ENCODE results near the gene FDX2. TPM values are rescaled to one million over a fixed set of nuclear protein-coding genes. Genes with fewer than 3 reads are reported as not detected.

FDX2 gene
- total and polyA plus RNA-seq, 2 donors (not counting 3 experiments of a cell fraction or from before 2014, with no cell fraction given): 20.5 to 59.8 TPM

DNA sequence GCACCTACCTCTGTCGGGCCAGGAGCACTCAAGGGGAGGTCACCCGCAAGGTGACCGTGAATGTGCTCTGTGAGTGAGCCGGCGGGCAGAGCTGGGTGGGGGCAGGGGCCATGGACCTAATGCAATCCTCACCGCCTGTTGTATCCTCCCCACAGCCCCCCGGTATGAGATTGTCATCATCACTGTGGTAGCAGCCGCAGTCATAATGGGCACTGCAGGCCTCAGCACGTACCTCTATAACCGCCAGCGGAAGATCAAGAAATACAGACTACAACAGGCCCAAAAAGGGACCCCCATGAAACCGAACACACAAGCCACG is 30.9 kb downstream of the FDX2 start:
- no peak overlapping the region for H3K9ac ChIP-seq (replicated peaks; ENCODE audit: extremely low read depth, insufficient read depth, low read length)
- no peaks in the 10 kb centered on the region for H3K9me1 ChIP-seq (replicated peaks; ENCODE audit: control insufficient read depth, extremely low read depth, insufficient read depth, low read length)
- no peak overlapping the region for H3K4me2 ChIP-seq (ENCODE audit: insufficient read depth, low read length)
- H3K79me2 ChIP-seq (ENCODE audit: control insufficient read depth, insufficient read depth, low read length): no peaks in the 10 kb centered on the region
- dilution Hi-C loops (cut with MboI; ENCODE audit: extremely low pct_ligation_motif_present, low sequenced_read_pairs) (no loop called here), intact Hi-C loops (cut with micrococcal nuclease) (no loop called here)
- BruUV-seq (replicated peaks): no TSS peak
- CTCF ChIA-PET: interaction anchor here (1.5 to 4.1 kb wide), 3 partner anchors 13 to 104 kb away, joined by 4 to 14 read pairs (median 8); partner anchors contain the start of gene ICAM1
- H4K20me1 ChIP-seq (replicated peaks; ENCODE audit: control insufficient read depth, extremely low read depth, insufficient read depth, low read length): no peaks in the 10 kb centered on the region
- DNase-seq (ENCODE audit: low read depth, low spot score): no peak
- POLR2A ChIA-PET: no interaction called here
- H3K4me1 ChIP-seq (ENCODE audit: control insufficient read depth, extremely low read depth, insufficient read depth, low read length): peaks cover 14% of the 10 kb centered on the region
- no peak overlapping the region for H3K27ac ChIP-seq (ENCODE audit: insufficient read depth, low read depth, low read length)
- no peak overlapping the region for H2AFZ ChIP-seq (ENCODE audit: low read depth, low read length)
- peaks cover 0 to 4% of the 10 kb centered on the region in 2 experiments for H3K36me3 ChIP-seq (ENCODE audit: control insufficient read depth in 2 of 2, extremely low read depth in 1 of 2, insufficient read depth in 2 of 2, low read length in 2 of 2)
- TF ChIP-seq GATA2 (IDR thresholded peaks at IDR 0.05; ENCODE audit: insufficient read depth, insufficient read length, low read depth, low read length) (no peak), MYC (IDR thresholded peaks at IDR 0.05; ENCODE audit: low read depth, low read length) (no peak), POLR2AphosphoS5 (IDR thresholded peaks at IDR 0.05; ENCODE audit: insufficient read depth, low read depth, low read length) (no peak)
- H3K27me3 ChIP-seq (ENCODE audit: control insufficient read depth in 2 of 2, insufficient read depth in 2 of 2, low read length in 2 of 2): peaks cover under 1 to 8% of the 10 kb centered on the region in 2 experiments
- no peak for FAIRE-seq
- H3K4me3 ChIP-seq (replicated peaks in 1 of 3; ENCODE audit: insufficient read depth in 1 of 3, low read depth in 1 of 3, low read length in 3 of 3): no peak overlapping the region
- no peaks in the 10 kb centered on the region for H3K9me3 ChIP-seq (replicated peaks; ENCODE audit: control insufficient read depth, insufficient read depth, low read length)

DNA sequence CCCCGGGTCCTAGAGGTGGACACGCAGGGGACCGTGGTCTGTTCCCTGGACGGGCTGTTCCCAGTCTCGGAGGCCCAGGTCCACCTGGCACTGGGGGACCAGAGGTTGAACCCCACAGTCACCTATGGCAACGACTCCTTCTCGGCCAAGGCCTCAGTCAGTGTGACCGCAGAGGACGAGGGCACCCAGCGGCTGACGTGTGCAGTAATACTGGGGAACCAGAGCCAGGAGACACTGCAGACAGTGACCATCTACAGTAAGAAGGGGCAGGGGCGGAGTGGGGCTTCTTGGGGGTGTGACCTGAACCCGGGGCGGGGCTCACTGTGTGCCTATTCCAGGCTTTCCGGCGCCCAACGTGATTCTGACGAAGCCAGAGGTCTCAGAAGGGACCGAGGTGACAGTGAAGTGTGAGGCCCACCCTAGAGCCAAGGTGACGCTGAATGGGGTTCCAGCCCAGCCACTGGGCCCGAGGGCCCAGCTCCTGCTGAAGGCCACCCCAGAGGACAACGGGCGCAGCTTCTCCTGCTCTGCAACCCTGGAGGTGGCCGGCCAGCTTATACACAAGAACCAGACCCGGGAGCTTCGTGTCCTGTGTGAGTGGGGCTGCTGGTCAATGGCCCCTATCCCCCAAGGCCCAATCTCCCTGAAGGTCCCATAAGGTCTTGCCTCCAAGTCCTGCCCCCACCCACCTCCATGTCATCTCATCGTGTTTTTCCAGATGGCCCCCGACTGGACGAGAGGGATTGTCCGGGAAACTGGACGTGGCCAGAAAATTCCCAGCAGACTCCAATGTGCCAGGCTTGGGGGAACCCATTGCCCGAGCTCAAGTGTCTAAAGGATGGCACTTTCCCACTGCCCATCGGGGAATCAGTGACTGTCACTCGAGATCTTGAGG is 31.5 kb downstream of the FDX2 start:
- intact Hi-C loops (cut with micrococcal nuclease) (no loop called here), dilution Hi-C loops (cut with MboI; ENCODE audit: extremely low pct_ligation_motif_present, low sequenced_read_pairs) (no loop called here)
- H3K9me1 ChIP-seq (replicated peaks; ENCODE audit: control insufficient read depth, extremely low read depth, insufficient read depth, low read length): no peaks in the 10 kb centered on the region
- no peak overlapping the region for H3K9ac ChIP-seq (replicated peaks; ENCODE audit: extremely low read depth, insufficient read depth, low read length)
- H3K4me2 ChIP-seq (ENCODE audit: insufficient read depth, low read length): no peak overlapping the region
- peaks cover 0 to 4% of the 10 kb centered on the region in 2 experiments for H3K36me3 ChIP-seq (ENCODE audit: control insufficient read depth in 2 of 2, extremely low read depth in 1 of 2, insufficient read depth in 2 of 2, low read length in 2 of 2)
- FAIRE-seq (no peak), DNase-seq (ENCODE audit: low read depth, low spot score) (no peak)
- no peak overlapping the region for H3K4me3 ChIP-seq (replicated peaks in 1 of 3; ENCODE audit: insufficient read depth in 1 of 3, low read depth in 1 of 3, low read length in 3 of 3)
- no peak overlapping the region for H2AFZ ChIP-seq (ENCODE audit: low read depth, low read length)
- ChIA-PET POLR2A (no interaction called here), CTCF (interaction anchor here (1.5 to 4.1 kb wide), 3 partner anchors 13 to 105 kb away, joined by 4 to 14 read pairs (median 8); partner anchors contain the start of gene ICAM1)
- H3K4me1 ChIP-seq (ENCODE audit: control insufficient read depth, extremely low read depth, insufficient read depth, low read length): peaks cover 12% of the 10 kb centered on the region
- H3K79me2 ChIP-seq (ENCODE audit: control insufficient read depth, insufficient read depth, low read length): no peaks in the 10 kb centered on the region
- H3K9me3 ChIP-seq (replicated peaks; ENCODE audit: control insufficient read depth, insufficient read depth, low read length): no peaks in the 10 kb centered on the region
- TF ChIP-seq POLR2A (IDR thresholded peaks at IDR 0.05; ENCODE audit: low read depth, low read length) (no peak), POLR2AphosphoS5 (IDR thresholded peaks at IDR 0.05; ENCODE audit: insufficient read depth, low read depth, low read length) (no peak), FOS (IDR thresholded peaks at IDR 0.05; ENCODE audit: borderline replicate concordance, insufficient read depth, low read length) (no peak), GATA2 (IDR thresholded peaks at IDR 0.05; ENCODE audit: insufficient read depth, insufficient read length, low read depth, low read length) (no peak), JUN (IDR thresholded peaks at IDR 0.05; ENCODE audit: borderline replicate concordance, insufficient read depth, insufficient read length, low read depth) (no peak), EZH2 (IDR thresholded peaks at IDR 0.05; ENCODE audit: borderline replicate concordance, low read depth, low read length, severe bottlenecking) (no peak), MYC (IDR thresholded peaks at IDR 0.05; ENCODE audit: low read depth, low read length) (no peak)
- TF ChIP-seq, protein P1, sequence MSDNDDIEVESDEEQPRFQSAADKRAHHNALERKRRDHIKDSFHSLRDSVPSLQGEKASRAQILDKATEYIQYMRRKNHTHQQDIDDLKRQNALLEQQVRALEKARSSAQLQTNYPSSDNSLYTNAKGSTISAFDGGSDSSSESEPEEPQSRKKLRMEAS (IDR thresholded peaks at IDR 0.05; ENCODE audit: insufficient read depth, insufficient read length): no peak
- TF ChIP-seq, protein P2, sequence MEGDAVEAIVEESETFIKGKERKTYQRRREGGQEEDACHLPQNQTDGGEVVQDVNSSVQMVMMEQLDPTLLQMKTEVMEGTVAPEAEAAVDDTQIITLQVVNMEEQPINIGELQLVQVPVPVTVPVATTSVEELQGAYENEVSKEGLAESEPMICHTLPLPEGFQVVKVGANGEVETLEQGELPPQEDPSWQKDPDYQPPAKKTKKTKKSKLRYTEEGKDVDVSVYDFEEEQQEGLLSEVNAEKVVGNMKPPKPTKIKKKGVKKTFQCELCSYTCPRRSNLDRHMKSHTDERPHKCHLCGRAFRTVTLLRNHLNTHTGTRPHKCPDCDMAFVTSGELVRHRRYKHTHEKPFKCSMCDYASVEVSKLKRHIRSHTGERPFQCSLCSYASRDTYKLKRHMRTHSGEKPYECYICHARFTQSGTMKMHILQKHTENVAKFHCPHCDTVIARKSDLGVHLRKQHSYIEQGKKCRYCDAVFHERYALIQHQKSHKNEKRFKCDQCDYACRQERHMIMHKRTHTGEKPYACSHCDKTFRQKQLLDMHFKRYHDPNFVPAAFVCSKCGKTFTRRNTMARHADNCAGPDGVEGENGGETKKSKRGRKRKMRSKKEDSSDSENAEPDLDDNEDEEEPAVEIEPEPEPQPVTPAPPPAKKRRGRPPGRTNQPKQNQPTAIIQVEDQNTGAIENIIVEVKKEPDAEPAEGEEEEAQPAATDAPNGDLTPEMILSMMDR (IDR thresholded peaks at IDR 0.05; ENCODE audit: extremely low read depth in 1 of 2, insufficient read depth in 1 of 2, low read depth in 1 of 2, low read length in 2 of 2): no peak
- H3K27me3 ChIP-seq (ENCODE audit: control insufficient read depth in 2 of 2, insufficient read depth in 2 of 2, low read length in 2 of 2): peaks cover 0 to 4% of the 10 kb centered on the region in 2 experiments
- no TSS peak for BruUV-seq (replicated peaks)
- no peak overlapping the region for H3K27ac ChIP-seq (ENCODE audit: insufficient read depth, low read depth, low read length)
- H4K20me1 ChIP-seq (replicated peaks; ENCODE audit: control insufficient read depth, extremely low read depth, insufficient read depth, low read length): no peaks in the 10 kb centered on the region
